Karpas-422 (cell line): ENCODE measurements around the gene GPR4. TPM values are rescaled to one million over a fixed set of nuclear protein-coding genes. Genes with fewer than 3 reads are reported as not detected.
A peak's percentile ranks its signal among the peaks of the same experiment; 100 is the strongest.

ENCODE experiments used
- DNase-seq: peaks from one replicate; pipeline ENCODE4 v3.0.0-alpha.2; 2015
- H2AFZ ChIP-seq: fragments of 200-600 bp; sonication (generic); 2 replicates; pipeline ENCODE4 v1.6.1; 2014; ENCODE audit warnings: antibody characterized with exemption, low read length, mixed read lengths
- H3K27ac ChIP-seq: fragments of 200-600 bp; sonication (generic); 2 replicates; pipeline ENCODE4 v1.5.1; 2014; ENCODE audit warnings: mild to moderate bottlenecking, low read length, moderate library complexity
- H3K27me3 ChIP-seq: fragments of 200-600 bp; sonication (generic); 2 replicates; pipeline ENCODE4 v1.6.1; 2014; ENCODE audit warnings: low read length, mixed read lengths
- H3K36me3 ChIP-seq: fragments of 200-600 bp; sonication (generic); 2 replicates; pipeline ENCODE4 v1.6.1; 2014; ENCODE audit warnings: low read length, mixed read lengths; ENCODE audit not compliant: insufficient read depth
- H3K4me1 ChIP-seq: fragments of 200-600 bp; sonication (generic); 2 replicates; pipeline ENCODE4 v1.6.1; 2014; ENCODE audit warnings: mild to moderate bottlenecking, low read length, mixed read lengths
- H3K4me2 ChIP-seq: fragments of 200-600 bp; sonication (generic); 2 replicates; pipeline ENCODE4 v1.6.1; 2014; ENCODE audit warnings: low read length, low read depth, mild to moderate bottlenecking; ENCODE audit not compliant: poor library complexity, severe bottlenecking
- H3K4me3 ChIP-seq: fragments of 200-600 bp; sonication (generic); 2 replicates; pipeline ENCODE4 v1.5.1; 2014; ENCODE audit warnings: mild to moderate bottlenecking, antibody characterized with exemption, low read length, mixed read lengths
- H3K79me2 ChIP-seq: fragments of 200-600 bp; sonication (generic); 2 replicates; pipeline ENCODE4 v1.6.1; 2014; ENCODE audit warnings: mild to moderate bottlenecking, low read length, mixed read lengths
- H3K9ac ChIP-seq: fragments of 200-600 bp; sonication (generic); 2 replicates; pipeline ENCODE4 v1.6.0; 2014; ENCODE audit warnings: low read length
- H3K9me2 ChIP-seq: fragments of 200-600 bp; sonication (generic), shearing (Covaris generic); replicated peaks from 2 replicates; pipeline ENCODE4 v1.6.0; 2014; ENCODE audit warnings: mild to moderate bottlenecking, low read length, moderate library complexity; ENCODE audit not compliant: insufficient read depth
- H3K9me3 ChIP-seq: fragments of 300-700, 200-600 bp; sonication (generic); 2 replicates; pipeline ENCODE4 v1.6.1; 2014; ENCODE audit warnings: low read length, mixed read lengths
- H4K20me1 ChIP-seq: fragments of 200-600 bp; sonication (generic); 2 replicates; pipeline ENCODE4 v1.6.1; 2014; ENCODE audit warnings: mild to moderate bottlenecking, antibody characterized with exemption, low read length, low read depth; ENCODE audit not compliant: insufficient read depth
- total RNA-seq: library from RNA; depleted of rRNA; stranded (reverse); fragments of >200 nt; shearing (Covaris generic); gene quantifications from 2 replicates; pipeline ENCODE4 v1.2.3, GENCODE V29; 2014; ENCODE audit warnings: low replicate concordance

The GPR4 gene
- total RNA-seq, 1 experiment from 2014 or later: 0.26 TPM

DNA sequence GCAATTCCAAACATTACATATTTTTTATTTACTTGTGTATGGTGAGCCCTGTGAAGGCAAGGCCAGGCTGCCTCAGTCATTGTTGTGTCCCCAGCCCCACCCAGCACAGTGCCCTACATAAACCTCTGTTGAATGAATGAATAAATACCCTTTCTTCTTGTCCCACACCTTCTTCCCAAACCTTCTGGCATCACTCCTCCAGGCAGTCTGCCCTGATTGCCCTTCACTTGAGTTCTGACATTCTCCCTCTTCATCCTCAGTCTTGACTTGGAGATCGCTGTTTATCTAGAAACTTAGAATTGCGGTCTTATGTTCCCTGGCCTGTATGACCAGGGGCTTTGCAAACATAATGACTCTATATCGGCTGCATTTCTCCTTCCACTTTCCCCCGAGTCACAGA lies 12.2 kb downstream of the GPR4 start:
- Histone ChIP-seq H3K27ac (no peak overlapping the region), H3K9me3 (no peaks in the 10 kb centered on the region), H3K27me3 (no peaks in the 10 kb centered on the region), H3K4me3 (no peak overlapping the region), H3K9me2 (no peaks in the 10 kb centered on the region; the same call in 1 of the 2 replicates), H3K4me1 (peaks cover 11% of the 10 kb centered on the region), H2AFZ (no peak overlapping the region), H3K9ac (no peak overlapping the region), H3K79me2 (no peaks in the 10 kb centered on the region), H3K36me3 (no peaks in the 10 kb centered on the region), H4K20me1 (no peaks in the 10 kb centered on the region), H3K4me2 (no peak overlapping the region)
- no peak for DNase-seq

DNA sequence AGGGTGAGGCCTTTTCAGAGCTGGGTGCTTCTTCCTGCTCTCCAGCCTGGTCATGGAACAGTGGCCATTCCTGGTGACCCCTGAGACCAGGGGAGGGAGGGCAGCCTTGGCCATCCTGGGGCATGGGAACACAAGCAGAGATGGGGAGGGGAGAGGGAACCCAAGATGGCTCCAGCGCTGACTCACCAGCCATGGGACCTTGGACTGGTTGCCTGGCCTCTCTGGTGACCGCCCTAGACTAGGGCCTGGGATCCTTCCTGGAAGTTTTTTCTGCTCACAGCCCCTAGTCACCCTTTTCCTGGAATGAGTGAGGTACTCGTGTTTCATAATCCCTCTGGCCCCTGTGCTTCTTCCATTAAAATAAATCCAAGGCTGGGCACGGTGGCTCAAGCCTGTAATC lies 14.1 kb downstream of the GPR4 start:
- H3K4me3 ChIP-seq: no peak overlapping the region
- peaks cover 12% of the 10 kb centered on the region for H3K79me2 ChIP-seq
- peaks cover 18% of the 10 kb centered on the region for H3K4me1 ChIP-seq
- no peaks in the 10 kb centered on the region for H4K20me1 ChIP-seq
- H3K27ac ChIP-seq: no peak overlapping the region
- H3K36me3 ChIP-seq: no peaks in the 10 kb centered on the region
- no peaks in the 10 kb centered on the region for H3K27me3 ChIP-seq
- H3K9me3 ChIP-seq: no peaks in the 10 kb centered on the region
- H2AFZ ChIP-seq: no peak overlapping the region
- no peak for DNase-seq
- no peak overlapping the region for H3K4me2 ChIP-seq
- H3K9ac ChIP-seq: no peak overlapping the region
- H3K9me2 ChIP-seq: no peaks in the 10 kb centered on the region; the same call in 1 of the 2 replicates

DNA sequence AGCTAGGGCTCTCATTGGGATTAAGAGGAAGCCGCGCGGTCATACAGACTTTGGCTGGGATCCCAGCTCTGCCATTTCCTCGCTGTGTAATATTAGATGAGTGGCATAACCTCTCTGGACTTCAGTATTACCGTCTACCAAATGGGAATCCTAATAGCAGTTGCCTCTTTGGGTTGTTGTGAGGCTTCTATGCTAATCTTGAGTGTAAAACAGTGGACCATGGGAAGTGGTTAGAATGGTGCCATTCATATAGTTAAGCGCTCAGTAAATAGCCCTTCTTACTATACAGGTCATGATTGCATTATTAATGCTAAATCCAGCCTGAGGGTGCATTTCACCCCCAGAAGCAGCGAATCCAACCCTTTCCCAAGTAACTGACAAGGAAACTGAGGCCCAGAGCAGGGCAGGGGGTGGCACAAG lies 16.8 kb downstream of the GPR4 start:
- no peak overlapping the region for H3K27ac ChIP-seq
- H3K4me1 ChIP-seq: peaks cover 14% of the 10 kb centered on the region
- no peaks in the 10 kb centered on the region for H3K27me3 ChIP-seq
- no peaks in the 10 kb centered on the region for H3K9me3 ChIP-seq
- H4K20me1 ChIP-seq: no peaks in the 10 kb centered on the region
- H2AFZ ChIP-seq: peak overlapping the region; percentile 92
- peaks cover 32% of the 10 kb centered on the region for H3K79me2 ChIP-seq
- no peaks in the 10 kb centered on the region; the same call in 1 of the 2 replicates for H3K9me2 ChIP-seq
- H3K4me2 ChIP-seq: peak overlapping the region; percentile 55
- peak overlapping the region; percentile 31 for H3K9ac ChIP-seq
- no peak for DNase-seq
- H3K36me3 ChIP-seq: no peaks in the 10 kb centered on the region
- H3K4me3 ChIP-seq: peak overlapping the region; percentile 53; the same call in 1 of the 2 replicates

DNA sequence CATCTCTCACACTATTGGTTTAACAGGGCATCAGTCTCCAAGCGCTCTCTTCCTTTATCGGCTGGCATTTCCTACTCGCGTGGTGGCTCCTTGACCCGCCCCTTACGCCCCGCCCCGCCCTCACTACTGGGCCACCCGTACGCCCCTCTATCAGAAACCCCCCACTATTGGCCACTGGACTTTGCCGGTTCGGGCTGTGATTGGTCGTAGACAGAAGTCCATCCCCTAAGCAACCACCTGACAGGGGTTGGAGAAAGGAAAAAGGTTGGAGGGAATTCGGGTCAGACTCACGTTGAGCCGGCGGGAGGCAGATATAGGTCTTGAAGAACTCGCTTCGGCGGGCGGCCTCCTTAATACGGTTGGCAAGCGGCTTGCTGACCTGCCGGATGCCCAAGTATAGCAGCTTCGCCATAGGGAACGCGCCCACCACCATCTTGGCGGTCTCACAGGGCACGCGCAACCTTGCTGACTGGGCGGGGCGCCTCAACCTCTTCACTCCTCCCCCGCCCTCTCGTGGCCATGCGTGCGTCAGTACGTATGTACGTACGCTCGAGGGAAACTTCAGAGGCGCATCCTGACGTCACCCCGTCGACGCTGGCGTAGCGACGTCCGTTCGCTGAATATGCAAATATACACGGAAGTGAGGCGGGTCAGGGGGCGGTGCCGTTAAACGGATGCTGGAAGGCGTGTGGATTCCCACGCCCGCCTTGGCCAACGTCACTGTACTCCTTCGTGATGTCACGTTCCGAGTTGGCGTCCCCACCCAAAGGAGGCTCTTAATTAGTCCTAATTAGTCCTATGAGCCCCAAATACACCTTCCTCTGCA lies 17.5 kb downstream of the GPR4 start, which contains the start of gene OPA3:
Gene OPA3, minus strand, starts transcription at position 471 of the 826 bp plus-strand sequence. Its CDS starts 38 bp downstream, at position 433.
- Histone ChIP-seq H3K27me3 (no peaks in the 10 kb centered on the region), H3K9me2 (no peaks in the 10 kb centered on the region; the same call in 1 of the 2 replicates), H3K9me3 (no peaks in the 10 kb centered on the region), H3K79me2 (peaks cover 32% of the 10 kb centered on the region), H3K4me3 (peak within 1 kb of the TSS; percentile 76), H3K27ac (peak within 1 kb of the TSS; percentile 64), H2AFZ (peak within 1 kb of the TSS; percentile 92), H4K20me1 (no peaks in the 10 kb centered on the region), H3K9ac (peak within 1 kb of the TSS; percentile 80), H3K4me1 (peaks cover 14% of the 10 kb centered on the region), H3K4me2 (peak within 1 kb of the TSS; percentile 78), H3K36me3 (no peaks in the 10 kb centered on the region)
- peak; percentile 100 for DNase-seq

DNA sequence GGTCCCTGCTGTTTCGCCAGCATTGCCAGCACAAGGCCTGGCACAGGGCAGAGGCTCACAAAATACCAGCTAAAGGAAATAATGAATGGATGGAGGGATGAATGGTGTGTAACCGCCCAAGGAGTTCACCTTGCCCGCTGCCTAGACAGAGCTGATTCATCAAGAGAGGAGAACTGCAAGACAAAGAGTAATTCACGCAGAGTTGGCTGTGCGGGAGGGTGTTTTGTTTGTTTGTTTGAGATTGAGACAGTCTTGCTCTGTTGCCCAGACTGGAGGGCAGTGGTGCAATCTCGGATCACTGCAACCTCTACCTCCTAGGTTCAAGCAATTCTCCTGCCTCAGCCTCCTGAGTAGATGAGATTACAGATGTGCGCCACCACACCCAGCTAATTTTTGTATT lies 20.4 kb downstream of the GPR4 start:
- H3K9ac ChIP-seq: no peak overlapping the region
- no peak overlapping the region for H3K4me3 ChIP-seq
- no peaks in the 10 kb centered on the region for H3K36me3 ChIP-seq
- no peaks in the 10 kb centered on the region for H3K9me3 ChIP-seq
- no peaks in the 10 kb centered on the region; the same call in 1 of the 2 replicates for H3K9me2 ChIP-seq
- H3K4me2 ChIP-seq: no peak overlapping the region
- peaks cover 47% of the 10 kb centered on the region for H3K79me2 ChIP-seq
- H2AFZ ChIP-seq: no peak overlapping the region
- no peaks in the 10 kb centered on the region for H3K27me3 ChIP-seq
- no peak overlapping the region for H3K27ac ChIP-seq
- DNase-seq: no peak
- peaks cover 14% of the 10 kb centered on the region for H3K4me1 ChIP-seq
- H4K20me1 ChIP-seq: no peaks in the 10 kb centered on the region

DNA sequence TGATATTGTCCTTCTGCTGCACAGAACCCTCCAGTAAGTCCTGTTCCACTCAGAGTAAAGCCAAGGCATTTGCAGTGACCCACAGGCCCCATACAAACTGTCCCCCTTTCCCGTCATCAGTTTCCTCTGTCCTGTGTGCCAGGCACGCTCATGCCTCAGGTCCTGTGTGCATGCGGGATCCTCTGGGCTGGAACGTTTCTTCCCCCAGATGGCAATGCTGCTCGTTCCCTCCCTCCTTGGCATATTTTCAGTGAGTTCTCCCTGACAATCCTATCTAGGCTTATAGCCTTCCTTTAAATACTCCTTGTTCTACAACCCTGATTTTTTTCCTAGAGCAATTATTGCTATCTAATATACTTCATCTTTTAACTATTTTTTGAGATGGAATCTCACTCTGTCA lies 23.2 kb downstream of the GPR4 start:
- H3K36me3 ChIP-seq: no peaks in the 10 kb centered on the region
- no peak for DNase-seq
- H3K27ac ChIP-seq: no peak overlapping the region
- no peak overlapping the region for H3K4me2 ChIP-seq
- no peak overlapping the region for H3K9ac ChIP-seq
- no peaks in the 10 kb centered on the region for H4K20me1 ChIP-seq
- H3K9me3 ChIP-seq: no peaks in the 10 kb centered on the region
- no peaks in the 10 kb centered on the region for H3K9me2 ChIP-seq
- H2AFZ ChIP-seq: no peak overlapping the region
- H3K79me2 ChIP-seq: peaks cover 68% of the 10 kb centered on the region
- no peaks in the 10 kb centered on the region for H3K27me3 ChIP-seq
- H3K4me1 ChIP-seq: peaks cover 7% of the 10 kb centered on the region; the same call in 1 of the 2 replicates
- no peak overlapping the region for H3K4me3 ChIP-seq

DNA sequence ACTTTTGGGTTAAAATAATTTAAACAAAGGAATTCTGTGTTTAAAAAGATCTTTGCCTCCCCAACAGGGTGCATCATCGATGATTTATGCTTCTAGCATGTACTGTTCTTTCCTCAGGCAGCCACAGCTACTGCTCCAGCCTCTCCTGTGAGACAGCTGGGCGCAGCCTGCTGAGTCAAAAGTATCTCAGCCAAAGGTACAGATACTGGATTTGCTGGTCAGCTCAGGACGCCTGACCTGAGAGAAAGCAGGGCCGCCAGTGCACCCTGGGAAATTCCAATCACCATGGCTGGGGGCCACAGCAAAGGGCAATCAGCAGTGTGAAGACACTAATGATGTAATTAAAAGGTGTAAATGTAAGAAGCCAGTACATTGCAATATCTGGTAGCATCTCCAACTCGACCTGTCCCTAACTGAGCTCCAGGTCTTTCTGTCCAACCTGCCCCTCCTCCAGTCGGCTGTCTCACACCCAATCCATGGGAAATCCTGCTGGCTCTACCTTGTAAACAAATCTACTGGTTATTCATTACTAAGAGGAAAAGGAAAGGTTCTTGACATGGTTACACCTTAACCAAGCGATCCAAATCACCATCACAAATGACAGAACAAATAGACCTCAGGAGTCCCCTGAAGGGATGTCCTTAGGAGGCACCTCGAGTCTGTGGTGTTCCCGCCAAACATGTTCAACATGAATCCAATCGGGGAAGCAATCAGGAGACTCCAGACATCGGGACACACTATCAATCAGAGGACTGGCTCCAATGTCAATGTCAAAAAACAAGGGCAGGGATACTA lies 24.7 kb downstream of the GPR4 start:
- H3K9me3 ChIP-seq: no peaks in the 10 kb centered on the region
- no peak overlapping the region for H3K9ac ChIP-seq
- no peaks in the 10 kb centered on the region for H3K4me1 ChIP-seq
- DNase-seq: no peak
- H4K20me1 ChIP-seq: no peaks in the 10 kb centered on the region
- H3K27ac ChIP-seq: no peak overlapping the region
- H3K4me2 ChIP-seq: no peak overlapping the region
- no peaks in the 10 kb centered on the region for H3K9me2 ChIP-seq
- no peaks in the 10 kb centered on the region for H3K36me3 ChIP-seq
- no peak overlapping the region for H2AFZ ChIP-seq
- H3K4me3 ChIP-seq: no peak overlapping the region
- peaks cover 57% of the 10 kb centered on the region for H3K79me2 ChIP-seq
- no peaks in the 10 kb centered on the region for H3K27me3 ChIP-seq

DNA sequence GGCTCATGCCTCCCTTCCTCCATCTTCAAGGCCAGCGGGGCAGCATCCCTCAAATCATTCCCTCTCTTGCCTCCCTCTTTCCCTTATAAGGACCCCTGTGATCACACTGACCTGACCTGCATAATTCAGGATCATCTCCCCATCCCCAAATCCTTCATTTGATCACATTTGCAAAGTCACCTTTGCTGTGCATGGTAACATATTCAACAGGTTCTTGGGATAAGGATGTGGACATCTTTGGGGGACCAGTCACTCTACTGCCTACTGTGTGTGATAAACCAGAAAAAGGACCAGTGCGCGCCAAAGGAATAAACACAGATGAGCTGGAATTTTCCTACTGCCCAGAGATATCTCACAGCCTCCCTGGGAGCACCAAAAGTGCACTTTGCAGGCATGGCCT lies 25.3 kb downstream of the GPR4 start:
- Histone ChIP-seq H3K27me3 (no peaks in the 10 kb centered on the region), H3K27ac (no peak overlapping the region), H3K4me3 (no peak overlapping the region), H3K9ac (no peak overlapping the region), H3K9me3 (no peaks in the 10 kb centered on the region), H3K36me3 (no peaks in the 10 kb centered on the region), H3K4me1 (no peaks in the 10 kb centered on the region), H3K9me2 (no peaks in the 10 kb centered on the region), H3K79me2 (peaks cover 54% of the 10 kb centered on the region), H3K4me2 (no peak overlapping the region), H4K20me1 (no peaks in the 10 kb centered on the region), H2AFZ (no peak overlapping the region)
- DNase-seq: no peak
